HG03066 (cell line): ENCODE measurements around the gene SPRING1.
"Not testable (repeated sequence)": the region's sequence is repeated elsewhere in the genome, so short reads cannot be mapped to it uniquely, and the experiment has no call there.

Experiments used
- ATAC-seq: cut with Tn5 transposase; IDR thresholded peaks from one replicate; pipeline ENCODE4 v1.9.1; 2021; ENCODE audit warnings: low read depth; ENCODE audit not compliant: unreplicated experiment

Gene SPRING1, protein sequence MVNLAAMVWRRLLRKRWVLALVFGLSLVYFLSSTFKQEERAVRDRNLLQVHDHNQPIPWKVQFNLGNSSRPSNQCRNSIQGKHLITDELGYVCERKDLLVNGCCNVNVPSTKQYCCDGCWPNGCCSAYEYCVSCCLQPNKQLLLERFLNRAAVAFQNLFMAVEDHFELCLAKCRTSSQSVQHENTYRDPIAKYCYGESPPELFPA

DNA sequence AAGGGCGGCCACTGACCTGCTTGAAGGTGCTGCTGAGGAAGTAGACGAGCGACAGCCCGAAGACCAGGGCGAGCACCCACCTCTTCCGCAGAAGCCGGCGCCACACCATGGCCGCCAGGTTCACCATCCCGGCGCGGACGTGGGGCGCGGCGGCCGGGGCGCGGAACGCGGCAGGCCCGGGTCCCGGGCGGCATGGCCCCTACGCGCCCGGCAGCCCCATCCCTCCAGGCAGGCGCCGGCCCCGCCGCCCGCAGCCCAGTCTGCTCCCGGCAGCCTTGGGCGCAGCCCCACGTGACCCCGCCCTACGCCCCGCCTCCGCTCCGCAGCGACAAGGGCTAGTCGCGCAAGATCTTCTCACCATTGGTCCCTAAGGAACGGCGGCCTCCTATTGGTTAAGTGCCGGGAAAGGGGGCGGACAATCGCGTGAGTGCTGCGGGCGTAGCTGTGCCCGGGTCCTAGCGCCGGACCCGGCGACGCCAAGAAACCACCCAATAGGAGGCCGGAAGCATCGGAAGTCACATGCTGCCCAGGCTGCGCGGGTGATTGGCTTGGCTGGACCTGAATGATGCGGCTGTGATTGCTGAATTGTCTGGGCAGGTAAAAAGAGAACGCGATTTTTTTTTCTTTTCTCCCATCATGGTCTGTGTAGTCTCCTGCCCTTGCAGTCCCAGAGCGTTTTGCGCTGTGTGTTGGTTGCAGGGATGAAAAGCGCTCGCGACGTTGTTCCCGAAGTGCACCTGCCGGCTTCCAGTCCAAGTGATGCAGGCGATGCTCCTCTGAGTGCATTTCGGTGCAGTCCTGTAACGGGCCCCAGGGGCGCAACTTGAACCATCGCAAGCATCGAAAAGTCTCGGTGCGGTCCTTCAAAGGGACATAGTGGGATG, at the start of gene SPRING1, which contains the start of gene RNFT2:
TSS of gene SPRING1 (minus strand) at position 296 of the 884 bp plus-strand sequence. CDS start at position 127, 169 bp downstream.
TSS of gene RNFT2 (plus strand) at position 542 of the 884 bp plus-strand sequence. CDS start 2,183 bp downstream, outside the sequence.
- ATAC-seq: peak; percentile 97

DNA sequence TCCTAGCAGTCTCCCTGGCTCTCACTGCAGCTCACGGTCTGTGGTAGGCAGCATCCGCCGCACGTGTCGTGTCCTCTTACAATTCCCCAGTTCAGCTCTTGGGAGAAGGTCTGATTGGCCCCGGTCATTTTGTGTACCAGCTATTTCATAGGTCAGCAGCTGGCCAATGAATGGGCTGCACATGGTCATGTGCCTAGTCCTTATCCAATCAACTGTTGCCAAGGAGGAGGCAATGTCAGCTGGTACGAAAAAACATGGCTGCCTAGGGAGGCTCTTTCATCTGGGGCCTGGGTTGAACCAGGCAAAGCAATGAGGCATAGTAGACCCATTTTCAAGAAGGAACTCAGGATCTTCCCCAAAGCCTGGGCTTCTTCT, 46.4 kb upstream of the SPRING1 start:
- ATAC-seq: no peak

DNA sequence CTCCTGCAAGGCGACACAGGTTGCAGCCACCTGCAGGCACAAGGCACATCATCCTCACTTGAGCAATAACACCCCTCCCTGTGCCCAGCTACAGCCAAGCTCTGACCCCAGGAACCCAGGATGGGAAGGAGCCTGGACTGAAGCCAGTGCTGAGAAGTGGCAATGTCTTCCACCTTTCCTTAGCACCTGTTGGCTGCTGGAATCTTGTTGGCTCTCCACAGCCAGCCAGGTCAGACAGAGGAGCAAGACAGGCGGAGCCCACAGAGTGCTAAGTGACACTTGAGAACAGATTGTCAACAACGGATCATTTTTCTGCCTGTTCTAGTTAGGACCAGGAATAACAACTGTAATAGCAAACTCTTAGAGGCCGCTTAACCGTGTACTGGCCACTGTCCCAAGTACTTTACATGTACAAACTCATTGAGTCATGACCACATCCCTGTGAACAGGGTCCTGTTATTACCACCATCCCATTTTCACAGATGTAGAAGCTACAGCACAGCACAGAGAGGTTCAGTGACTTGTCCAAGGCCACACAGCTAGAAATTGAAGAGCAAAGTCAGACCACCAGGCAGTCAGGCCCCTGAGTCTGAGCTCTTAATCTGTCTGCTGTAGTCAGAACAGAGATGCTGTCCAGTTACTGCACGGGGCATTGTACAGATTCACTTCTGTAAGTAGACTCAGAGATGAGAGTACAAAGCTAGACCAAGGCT, 45.8 kb upstream of the SPRING1 start:
- no peak for ATAC-seq

DNA sequence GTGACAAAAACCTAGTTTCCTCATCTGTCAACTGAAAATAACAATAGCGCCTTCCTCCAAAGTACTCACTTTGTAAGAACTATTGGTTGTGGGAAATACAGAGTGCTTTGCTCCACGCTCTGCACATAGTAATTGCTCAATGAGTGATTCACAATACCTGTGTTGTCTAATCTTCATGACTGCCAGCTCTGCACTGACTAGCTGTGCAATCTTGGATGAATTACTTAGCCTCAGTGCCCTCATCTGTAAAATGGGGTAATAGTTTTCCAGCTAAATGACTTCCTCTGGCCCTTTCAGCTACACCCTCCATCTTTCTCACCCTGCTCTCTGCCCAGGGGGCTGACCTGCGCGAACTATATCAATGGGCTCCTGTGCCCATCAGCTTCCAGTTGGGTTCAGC, 43.1 kb upstream of the SPRING1 start:
- ATAC-seq: no peak

DNA sequence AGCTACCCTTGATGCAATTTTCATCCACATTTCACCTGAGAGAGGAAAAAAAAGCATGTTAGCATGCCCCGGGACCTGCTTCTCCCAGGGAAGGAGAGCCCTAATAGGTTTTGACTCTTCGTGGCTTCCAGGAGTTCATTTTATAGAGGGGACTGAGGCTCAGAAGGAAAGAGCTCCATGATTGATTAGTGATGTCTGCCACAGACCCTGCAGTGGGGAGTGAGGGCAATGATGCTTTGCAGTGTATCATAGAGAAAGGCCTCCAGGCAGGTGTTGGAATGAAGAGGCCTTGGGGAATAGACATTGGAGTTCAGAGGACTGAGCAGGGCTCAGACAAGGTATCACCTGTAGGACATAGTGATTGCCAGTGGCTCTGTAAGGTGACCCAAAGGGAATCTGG, 41.7 kb upstream of the SPRING1 start:
- ATAC-seq: no peak

DNA sequence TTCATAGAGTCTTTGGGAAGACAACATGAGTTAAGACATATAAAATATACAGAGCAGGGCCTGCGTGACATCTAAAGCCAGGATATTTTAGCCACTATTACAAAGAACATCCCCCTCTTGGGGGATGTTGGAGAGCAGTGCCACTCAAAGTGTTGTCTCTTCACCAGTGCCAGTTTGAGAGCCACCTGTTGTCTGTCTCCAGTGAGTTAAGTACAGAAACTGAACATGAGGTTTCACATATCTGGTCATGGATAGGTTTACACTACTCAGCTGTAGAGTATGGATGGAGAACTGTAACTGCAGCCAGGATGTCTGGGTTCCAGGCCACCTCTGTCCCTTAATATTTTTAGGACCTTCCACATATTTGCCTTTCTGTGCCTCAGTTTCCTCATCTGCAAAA, 39.4 kb upstream of the SPRING1 start:
- no peak for ATAC-seq

DNA sequence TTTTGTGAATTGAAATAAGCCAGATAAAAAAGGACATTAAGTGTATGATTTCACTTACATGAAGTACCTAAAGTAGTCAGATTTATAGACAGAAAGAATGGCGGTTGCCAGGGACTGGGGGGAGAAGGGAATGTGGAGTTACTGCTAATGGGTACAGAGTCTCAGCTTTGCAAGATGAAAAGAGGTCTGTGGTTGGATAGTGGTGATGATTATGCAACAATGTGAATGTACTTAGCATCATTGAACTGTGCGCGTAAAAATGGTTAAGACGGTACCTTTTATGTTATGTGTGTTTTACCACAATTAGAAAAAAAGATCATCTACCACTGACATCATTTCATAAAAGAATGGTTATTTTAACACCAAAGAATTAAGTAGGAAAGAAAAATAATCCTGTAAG, 36.2 kb upstream of the SPRING1 start:
- no peak for ATAC-seq

DNA sequence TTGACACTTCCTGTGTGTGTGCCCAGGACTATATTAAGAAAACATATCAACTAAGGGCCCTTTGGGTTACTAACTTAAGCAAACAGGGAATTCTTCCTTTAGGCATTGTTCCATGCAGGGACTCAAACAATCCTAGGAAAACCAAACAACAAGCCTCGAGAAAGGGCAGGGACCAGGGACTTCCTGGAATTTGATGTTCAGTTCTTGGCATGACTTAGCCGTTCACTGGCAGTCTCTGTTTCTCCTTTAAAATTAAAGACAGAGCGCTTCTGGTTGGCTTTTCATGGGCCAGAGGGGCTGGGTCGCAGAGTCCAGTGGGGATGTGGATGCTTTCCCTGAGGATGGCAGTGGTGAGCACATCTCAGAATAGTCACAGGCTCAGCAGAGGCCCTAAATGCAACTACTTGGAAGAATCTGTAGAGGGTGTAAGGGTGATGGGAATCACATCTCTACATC, 35.4 kb upstream of the SPRING1 start:
- no peak for ATAC-seq

DNA sequence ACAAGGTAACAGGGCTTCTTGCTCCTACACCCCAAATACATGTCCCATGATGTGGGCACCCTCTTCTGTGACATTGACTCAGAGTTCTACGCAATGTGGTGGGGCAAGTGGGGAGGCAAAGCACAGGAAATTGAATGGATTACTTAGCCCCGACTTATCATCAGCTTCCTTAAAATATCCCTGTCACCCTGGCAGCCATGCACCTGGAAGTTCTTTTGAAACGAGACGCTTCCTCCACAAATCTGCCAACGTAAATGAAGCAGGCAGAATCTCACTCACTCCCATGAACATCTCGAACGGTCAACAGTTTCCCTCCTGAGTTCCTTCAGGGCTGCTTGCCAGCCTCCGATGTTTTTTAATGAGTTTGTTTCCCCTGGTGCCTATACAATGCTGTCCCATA, 33.8 kb upstream of the SPRING1 start:
- ATAC-seq: no peak

DNA sequence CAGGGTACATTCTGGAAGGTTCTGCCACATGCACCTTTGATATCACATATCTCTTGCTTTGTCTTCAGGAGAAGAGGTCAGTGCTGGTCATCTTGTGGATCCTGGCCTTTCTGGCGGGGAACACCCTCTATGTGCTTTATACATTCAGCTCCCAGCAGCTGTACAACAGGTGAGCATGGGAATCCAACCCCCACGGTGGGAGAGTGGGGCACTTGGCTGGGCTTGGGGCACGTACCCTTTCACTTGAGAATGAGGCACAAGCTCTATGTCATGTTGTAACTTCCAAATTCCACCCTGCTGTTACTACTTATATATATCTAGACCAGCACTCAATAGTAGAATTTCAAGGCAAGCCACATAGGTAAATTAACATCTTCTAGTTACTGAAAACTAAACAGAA, 28.9 kb upstream of the SPRING1 start:
- ATAC-seq: no peak

DNA sequence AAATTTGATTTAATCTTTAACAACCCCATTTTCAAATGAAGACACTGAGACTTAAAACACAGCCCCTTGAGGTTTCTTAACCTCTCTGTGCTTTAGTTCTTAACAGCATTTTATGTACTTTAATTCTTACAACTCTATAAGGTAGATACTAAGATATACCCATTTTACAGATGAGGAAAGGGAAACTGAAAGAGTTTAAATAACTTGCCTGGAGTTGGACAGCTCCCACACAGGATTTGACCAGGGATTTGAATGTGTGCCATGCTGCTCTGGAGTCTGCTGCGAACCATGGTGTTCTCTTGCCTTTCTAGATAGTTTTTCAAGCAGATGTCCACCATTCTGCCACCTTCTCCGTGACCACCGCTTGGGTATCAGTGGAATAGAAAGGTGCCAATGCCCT, 28.4 kb upstream of the SPRING1 start:
- no peak for ATAC-seq

DNA sequence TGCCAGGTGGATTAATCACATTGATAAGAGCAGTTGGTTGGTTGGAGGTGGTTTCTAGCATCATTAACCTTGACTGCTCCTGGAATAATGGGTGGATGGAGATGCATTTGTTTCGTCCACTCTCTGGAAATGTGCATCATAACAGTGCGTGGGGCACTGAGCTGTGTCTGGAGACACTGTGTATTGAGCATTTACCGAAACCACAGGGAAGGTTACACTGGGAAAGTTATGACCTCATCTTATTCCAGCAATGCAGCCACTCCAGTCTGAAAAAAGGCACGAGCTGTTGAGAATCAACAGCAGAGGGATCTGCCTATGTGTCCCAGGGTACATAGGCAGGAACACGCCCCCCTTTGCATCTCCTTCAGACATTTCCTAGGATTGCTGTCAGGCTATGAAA, 27.4 kb upstream of the SPRING1 start:
- no peak for ATAC-seq

DNA sequence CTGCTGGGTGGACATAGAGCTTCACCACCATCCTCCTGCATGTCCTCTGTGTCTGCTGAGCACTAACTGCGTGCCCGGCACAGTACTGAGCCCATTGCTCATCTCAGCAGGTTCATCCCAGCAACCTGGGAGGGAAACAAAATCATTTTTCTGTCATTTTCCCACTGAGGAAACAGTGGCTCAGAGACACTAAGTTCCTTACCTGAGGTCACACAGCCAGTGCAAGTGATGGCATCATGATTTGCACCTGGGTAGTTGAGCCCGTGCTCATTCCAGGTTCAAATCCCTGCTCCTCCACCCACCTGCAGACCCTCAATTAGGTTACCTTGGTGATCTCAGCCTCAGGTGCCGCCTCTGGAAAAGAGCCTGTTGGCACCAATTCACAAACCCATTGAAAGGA, 23.6 kb upstream of the SPRING1 start:
- ATAC-seq: no peak

DNA sequence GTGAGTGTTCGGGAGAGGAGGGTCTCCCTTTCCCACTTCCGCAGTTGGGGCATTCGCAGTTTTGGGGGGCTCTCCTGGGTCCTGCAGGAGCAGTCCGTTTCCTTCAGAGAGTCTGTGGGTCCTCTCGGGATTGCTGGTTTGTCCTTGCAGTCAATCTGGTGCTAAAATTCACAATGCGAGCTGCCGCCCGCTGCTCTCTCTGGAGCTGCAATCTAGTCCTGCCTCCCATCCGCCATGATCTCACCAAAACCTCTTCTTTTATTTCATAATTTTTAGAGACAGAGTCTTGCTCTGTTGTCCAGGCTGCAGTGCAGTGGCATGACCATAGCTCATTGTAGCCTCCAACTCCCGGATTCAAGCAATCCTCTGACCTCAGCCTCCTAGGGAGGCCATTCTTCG, 22.8 kb upstream of the SPRING1 start:
- ATAC-seq: no peak

DNA sequence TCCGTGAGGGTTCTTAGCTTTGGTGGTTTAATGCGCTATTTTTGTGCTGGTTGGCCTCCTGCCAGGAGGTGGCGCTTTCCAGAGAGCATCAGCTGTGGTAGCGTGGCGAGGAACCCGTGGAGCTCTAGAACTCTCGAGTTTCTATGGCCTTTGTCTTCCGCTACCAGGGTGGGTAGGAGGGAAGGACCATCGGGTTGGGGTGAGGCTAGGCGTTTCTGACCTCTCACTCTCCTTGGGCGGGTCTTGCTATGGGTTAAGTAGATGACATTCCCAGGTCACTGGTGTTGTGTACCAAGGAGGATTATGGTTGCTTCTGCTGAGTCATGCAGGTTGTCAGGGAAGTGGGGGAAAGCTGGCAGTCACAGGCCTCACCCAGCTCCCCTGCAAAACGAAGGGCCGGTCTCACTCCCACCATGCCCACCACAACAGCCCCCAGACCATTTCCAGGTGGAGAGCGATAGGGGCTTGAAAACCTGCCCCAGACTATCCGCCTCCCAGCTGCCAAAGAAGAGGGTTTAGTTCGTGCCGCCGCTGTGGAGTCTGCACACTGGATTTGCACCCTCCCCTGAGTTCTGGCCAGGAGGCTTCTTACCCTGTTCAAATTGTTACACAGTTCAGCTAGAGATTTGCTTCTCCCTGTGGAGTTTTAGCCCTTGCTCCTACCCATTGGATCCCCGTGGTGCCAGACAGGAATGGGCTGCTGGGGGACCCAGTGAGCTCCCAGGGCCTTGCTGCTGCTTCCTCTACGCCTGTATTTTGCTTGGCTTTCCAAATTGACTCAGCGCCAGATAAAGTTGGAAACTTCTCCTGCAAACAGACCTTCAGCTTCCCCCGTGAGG, 22.1 kb upstream of the SPRING1 start:
- no peak for ATAC-seq

DNA sequence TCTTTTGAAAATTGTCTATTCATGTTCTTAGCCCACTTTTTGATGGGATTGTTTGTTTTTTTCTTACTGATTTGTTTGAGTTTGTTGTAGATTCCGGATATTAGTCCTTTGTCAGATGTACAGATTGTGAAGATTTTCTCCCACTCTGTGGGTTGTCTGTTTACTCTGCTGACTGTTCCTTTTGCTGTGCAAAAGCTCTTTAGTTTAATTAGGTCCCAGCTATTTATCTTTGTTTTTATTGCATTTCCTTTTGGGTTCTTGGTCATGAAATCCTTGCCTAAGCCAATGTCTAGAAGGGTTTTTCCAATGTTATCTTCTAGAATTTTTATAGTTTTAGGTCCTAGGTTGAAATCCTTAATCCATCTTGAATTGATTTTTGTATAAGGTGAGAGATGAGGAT, 16.9 kb upstream of the SPRING1 start:
- not testable (repeated sequence) for ATAC-seq

DNA sequence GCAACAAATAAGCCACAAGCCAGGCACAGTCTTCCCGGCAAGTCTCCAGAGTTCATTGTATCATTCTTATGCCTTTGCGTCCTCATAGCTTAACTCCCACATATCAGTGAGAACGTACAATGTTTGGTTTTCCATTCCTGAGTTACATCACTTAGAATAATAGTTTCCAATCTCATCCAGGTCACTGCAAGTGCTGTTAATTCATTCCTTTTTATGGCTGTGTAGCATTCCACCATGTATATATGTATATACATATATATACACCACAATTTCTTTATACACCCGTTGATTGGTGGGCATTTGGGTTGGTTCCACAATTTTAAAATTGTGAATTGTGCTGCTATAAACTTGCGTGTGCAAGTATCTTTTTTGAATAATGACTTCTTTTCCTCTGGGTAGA, 16.2 kb upstream of the SPRING1 start:
- ATAC-seq: not testable (repeated sequence)

DNA sequence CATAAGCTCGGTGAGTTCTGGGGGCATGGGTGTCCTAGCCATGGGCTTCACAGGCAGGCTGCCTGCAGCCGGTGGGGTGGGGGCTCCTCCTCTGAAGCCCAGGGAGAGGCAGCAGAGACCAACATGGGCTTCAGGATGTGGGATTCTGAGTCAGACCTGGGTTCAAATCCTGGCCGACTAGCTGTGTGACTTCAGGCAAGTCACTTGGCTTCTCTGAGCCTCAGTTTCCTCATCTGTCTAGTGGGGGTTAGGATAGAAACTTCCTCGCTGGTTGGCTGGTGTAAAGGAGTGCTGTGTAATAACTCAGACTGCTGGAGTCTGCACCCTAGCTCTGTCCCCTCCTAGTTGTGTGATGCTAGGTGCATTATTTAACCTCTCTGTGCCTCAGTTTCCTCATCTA, 12.4 kb upstream of the SPRING1 start:
- ATAC-seq: no peak

DNA sequence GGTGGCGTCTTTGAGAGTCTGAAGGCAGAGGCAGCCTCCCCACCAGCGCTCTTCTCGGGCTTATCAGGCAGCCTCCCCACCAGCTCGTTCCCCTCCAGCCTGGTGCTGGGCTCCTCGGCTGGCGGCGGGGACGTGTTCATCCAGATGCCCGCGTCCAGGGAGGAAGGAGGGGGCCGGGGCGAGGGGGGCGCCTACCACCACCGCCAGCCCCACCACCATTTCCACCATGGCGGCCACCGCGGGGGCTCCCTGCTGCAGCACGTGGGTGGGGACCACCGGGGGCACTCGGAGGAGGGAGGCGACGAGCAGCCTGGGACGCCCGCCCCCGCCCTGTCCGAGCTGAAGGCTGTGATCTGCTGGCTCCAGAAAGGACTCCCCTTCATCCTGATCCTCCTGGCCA, 12.0 kb upstream of the SPRING1 start:
- ATAC-seq: no peak

DNA sequence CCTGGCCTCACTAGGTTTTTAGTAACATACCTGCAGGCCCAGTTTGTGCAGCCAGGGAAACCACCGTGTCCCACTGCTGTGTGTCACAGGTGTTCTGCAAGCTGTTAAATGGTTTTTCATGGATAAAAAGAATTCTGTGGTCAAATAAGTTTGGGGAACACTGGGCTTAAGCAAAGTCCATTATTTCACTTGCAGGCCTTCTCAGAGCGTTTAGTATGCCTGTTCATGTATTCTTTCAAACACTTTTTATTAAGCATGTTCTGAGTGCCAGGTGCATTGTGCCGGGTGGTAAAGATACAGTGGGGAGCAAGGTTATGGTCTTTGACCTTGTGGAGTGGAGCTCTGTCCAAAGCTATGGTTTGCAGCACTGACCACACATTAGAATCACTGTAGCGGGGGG, 7.7 kb upstream of the SPRING1 start:
- no peak for ATAC-seq
